GM12873 (cell line): ENCODE results near the gene CRAMP1.
A peak's percentile ranks its signal among the peaks of the same experiment; 100 is the strongest.

ENCODE experiments used
- CTCF ChIP-seq: IDR thresholded peaks from 2 replicates; pipeline ENCODE4 v1.5.1; 2012; ENCODE audit warnings: low read depth, mild to moderate bottlenecking, moderate library complexity, low read length, control low read depth; ENCODE audit not compliant: insufficient read depth; ENCODE audit errors: missing control alignments

Gene CRAMP1

GRCh38 chr16:1626327-1626726, 14.2 kb downstream of the CRAMP1 start:
- no peak for TF ChIP-seq CTCF

GRCh38 chr16:1626776-1627175, 14.6 kb downstream of the CRAMP1 start:
- no peak for TF ChIP-seq CTCF

GRCh38 chr16:1630450-1631213, 18.5 kb downstream of the CRAMP1 start:
- TF ChIP-seq CTCF: no peak

GRCh38 chr16:1631230-1631629, 19.1 kb downstream of the CRAMP1 start:
- peak; percentile 10 for TF ChIP-seq CTCF

- TF ChIP-seq CTCF: no peak
These were observed 19.9 kb downstream of the CRAMP1 start for GRCh38 chr16:1631931-1632637.

GRCh38 chr16:1632638-1632970, 20.4 kb downstream of the CRAMP1 start:
- TF ChIP-seq CTCF: no peak

GRCh38 chr16:1633310-1633709, 21.1 kb downstream of the CRAMP1 start:
- TF ChIP-seq CTCF: no peak
